Activated CD4-positive, alpha-beta T cell treated with anti-CD3 and anti-CD28 coated beads, Interleukin-2, amount 50 U/mL, for 4 hours (primary cell): ENCODE results near the gene GSG1L.

Source experiments
- DNase-seq, 2 experiments: peaks; one replicate each; pipeline ENCODE4 v3.0.0-alpha.2; 2020

The GSG1L gene

DNA sequence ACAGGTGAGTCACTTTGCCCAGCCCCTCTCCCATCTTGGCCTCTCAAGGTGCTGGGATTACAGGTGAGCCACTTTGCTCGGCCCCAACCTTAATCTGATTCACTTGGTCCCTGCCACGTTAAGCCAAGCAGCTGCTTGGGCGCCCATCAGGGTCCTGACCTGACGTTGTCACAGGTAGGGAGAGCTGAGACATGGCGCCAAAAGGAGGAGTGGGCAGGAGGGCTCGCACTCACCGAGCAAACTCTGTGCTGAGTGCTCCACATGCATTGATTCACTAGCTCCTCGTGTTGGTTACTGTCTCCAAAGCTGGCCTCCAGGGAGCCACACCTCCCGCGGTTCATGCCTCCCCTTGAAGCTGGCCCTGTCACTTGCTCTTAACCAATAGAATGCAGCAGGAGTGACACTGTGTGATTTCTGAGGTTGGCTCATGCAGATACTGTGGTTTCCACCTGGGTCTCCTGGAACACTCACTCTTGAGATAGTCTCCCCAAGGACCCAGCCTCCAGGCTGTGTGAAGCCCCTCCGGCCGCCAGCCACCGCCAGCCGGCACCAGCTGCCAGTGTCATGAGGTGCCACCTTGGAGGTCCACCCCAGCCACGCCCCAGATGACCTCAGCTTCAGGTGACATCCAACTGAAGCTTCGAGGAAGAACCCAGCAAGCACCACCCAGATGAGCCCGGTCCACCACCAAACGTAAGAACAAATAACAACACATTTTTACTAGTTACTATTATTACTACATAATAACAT, 223.0 kb downstream of the GSG1L start:
- DNase-seq = no peak

DNA sequence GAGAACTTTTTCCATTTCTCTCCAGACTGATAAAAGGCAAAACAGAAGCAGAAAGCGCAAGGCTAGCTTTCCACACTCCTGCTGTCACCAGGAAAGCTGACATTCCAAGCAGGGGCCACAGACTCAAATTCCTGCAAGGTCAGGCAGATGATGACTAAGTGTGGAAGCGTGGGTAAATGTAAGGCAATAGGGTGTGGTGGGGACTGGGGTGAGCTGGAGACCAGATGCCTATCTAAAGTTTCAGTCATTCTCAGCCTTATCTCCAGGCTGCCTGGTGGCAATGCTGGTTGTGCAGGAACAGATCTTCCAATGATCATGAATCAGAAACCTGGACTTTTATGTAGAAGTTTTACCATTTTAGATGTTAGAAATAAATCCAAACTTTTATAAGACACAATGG, 224.1 kb downstream of the GSG1L start:
- DNase-seq = no peak

DNA sequence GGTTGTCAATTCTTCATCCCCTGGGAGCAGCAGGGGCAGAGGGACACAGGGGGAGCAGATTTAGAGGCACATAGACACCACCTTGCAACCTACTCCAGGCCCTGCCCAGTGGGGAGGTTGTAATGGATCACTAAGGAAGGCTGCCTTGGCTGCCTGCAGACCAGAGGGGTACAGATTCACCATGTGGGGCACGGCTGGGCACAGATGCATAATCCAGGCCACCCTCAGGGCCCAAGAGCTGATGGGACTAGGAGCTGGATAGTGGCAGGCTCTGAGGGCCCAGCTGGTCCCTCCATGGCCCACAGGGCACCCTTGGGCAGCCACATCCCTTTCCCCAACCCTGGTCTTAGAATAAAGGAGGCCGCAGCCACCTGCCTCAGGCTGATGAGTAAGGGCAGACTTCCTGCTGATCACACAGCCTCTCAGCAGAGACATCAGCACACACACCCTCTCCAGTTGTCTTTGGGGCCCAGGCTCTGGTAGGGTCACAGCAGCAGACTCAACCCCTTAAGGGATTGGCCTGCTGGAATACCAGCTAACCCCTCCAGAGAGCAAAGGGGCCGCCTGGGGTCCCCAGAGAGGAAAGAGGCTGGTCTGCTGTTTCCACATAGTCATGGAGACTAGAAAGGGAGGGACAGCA, 224.9 kb downstream of the GSG1L start:
- no peak for DNase-seq

DNA sequence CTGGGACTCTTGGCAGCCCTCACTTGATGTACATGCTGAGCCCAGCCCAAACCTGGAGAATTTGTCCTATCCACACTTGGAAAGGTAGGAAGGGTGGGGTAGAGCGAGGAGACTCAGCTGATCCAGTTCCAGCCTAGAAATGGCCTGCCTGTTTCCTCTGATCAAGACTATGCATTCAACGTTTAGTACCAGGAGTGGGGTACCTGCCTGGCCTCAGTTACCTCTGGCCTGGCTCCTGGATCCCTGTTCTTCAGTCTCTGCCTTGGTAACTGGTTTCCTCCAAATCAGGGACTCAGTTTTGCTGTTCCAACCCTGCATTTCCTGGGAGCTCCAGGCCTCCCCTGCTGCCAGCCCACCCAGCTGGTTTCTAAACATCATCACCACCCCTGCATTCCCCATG, 233.5 kb downstream of the GSG1L start:
- DNase-seq = no peak

DNA sequence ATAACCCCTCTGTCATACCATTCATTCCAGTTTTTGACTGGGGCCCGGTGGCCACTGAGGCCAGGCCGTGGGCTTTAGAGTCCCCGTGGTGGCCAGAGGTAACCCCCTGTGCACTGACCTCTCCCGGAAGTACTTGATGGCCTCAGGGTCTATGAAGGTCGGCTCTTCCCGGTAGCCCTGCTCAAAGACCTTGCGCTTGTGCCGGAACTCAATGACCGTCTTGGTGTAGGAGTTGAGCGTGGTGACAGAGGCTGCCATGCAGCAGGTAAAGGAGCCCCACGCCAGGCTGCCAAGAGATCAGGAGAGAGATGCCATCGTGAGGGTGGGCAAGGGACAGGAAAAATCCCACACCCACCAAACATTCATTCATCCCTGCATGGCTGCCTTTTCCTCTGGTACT, 234.8 kb downstream of the GSG1L start:
- no peak for DNase-seq

DNA sequence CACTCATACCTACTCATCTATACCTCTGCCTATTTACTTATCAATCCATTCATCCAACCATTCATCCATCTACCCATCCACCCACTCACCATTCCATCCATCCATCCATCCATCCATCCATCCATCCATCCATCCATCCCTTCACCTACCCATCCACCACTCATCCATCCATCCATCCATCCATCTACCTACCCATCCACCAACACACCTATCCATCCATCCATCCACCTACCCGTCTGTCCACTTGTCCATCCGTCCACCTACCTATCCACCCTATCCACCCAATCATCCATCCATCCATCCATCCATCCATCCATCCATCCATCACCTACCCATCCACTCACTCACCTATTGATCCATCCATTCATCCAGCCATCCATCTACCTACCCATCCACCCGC, 235.7 kb downstream of the GSG1L start:
- DNase-seq = no peak

DNA sequence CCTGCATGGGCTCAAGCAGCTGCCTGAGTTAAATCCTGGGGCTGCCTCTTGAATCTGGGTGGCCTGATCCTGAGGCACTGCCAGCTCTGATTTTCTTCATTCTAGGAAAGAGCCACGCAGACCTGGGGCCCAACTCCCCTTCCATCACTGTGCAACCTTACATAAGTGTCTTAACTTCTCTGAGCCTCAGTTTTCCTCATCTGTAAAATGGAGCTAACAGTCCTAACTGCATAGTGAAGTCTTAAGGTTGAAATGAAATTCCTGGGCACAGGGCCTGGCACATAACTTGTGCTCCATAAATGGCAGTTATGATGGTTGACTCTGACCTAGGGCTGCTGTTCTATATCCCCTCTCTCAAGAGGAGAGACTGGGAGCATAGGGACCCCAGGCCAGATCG, 236.6 kb downstream of the GSG1L start:
- DNase-seq = no peak

DNA sequence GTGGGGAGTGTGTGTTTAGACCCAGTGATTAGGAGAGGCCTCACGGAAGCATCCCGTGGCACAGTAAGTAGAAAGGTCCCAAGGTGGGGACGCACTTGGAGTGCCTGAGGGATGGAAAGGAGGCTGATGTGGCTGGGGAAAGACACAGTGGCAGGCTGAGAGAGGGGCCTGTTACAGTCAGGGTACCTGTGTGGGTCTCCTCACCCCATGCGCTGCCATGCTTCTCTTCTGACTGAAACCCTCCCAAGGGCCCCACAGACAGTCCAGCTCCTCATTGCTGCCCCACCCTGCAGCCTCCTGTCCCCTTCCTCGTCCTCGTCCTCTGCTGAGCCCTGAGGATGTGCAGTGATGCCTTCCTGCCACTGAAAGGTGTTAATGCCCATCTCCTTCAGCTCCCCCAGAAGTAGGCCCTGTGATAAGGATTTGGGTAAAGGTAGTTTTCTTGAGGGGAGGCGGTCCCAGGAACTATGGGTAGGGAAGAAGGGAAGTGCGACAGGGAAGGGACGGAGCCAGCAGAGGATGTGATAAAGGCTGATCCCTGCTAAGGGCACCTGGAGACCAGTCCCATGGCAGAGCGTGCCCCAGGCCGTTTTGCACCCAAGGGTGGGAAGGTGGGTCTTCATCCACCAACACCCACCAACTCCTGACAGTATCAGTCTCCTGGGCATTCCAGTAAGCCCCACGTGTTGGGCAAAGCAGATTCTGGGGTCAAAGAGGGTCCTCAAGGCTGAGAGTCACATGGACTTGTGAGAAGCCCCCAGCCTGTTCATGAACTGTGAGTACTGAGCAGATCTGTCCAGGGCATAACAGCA, 237.2 kb downstream of the GSG1L start:
- no peak for DNase-seq

DNA sequence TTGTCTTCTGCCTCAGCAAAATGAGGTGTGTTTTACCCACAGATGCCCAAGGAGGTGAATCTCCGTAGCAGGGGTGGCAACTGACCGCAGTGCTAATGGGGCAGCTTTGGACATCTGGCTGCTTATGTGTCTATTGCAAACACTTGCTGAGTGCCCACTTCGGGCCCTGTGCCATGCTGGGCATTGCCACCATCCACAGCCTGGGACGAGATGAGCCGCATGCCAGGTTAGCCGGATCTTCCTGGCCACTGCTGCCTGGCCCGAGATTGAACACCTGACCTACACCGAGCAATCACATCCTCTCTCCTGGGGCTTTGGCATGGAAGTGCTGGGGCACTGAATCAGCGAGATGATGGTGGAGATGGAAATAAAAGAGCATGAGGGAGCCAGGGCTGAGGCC, 238.7 kb downstream of the GSG1L start:
- DNase-seq = no peak

DNA sequence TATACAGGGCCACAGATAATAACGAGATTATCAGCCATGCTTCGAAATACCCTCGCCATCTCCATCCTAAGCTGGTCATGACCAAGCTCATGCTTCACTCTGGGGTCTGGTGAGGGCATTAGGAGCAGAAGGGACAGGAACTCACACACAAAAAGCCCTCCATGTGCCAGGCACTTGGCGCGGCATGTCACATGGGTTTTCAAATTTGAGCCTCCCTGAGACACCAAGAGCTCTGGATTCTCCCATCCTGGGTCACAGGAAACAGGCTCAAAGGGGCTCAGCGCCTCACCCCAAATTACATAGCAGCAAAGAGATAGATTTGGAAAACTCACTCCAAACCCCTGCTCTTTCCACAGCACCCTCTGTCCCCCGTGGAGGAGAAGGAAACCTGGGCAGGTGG, 239.5 kb downstream of the GSG1L start:
- no peak for DNase-seq

DNA sequence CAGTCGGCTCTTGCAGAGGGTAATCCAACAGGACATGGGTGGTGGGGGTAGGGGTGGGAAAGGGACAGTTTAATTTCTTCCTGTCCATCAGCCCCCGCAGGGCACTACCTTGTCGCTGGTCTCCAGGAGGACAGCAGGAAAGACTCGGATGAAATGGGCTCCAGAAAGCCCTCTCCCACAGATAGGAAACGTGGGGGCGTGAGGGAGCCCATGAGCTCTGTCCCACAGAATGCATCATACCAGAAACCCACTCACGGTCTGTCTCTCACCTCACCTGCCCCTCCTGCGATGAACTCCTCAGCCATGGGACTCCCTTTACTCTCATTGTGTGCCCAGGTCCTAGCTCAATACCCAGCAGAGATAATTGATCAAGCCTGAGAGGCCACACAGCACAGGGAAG, 240.1 kb downstream of the GSG1L start:
- DNase-seq = no peak

DNA sequence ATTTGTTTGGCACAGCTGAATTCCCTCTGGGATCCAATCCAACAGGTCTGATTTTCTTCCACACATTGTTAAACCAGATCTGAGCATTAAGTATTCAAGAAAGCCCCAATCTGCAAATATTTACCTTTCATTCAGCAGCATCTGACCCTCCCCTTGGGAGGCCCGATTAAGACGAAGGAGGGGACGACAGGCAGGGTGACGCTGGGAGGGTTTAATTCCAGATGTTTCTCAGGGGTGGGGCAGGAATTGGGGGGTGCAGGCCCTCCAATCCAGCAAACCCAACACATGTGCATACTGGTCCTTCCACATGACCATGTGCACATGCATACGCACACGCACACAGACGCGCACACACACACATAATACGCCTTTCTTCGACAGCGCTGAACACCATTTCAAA, 240.5 kb downstream of the GSG1L start:
- DNase-seq = no peak

DNA sequence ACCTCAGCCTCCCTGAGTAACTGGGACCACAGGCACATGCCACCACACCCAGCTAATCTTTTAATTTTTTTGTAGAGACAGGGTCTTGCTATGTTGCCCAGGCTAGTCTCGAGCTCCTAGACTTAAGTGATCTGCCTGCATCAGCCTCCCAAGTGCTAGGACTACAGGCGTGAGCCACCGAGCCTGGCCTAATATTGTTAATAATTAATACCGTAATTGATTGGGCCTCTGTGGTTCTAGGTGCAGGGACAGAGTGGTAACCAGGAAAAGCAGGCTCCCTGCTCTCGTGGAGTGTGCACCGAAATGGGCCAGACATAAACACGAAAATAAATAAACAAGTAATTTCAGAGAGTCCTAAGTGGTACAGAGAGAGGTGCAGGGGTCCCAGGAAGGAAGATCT, 241.0 kb downstream of the GSG1L start:
- DNase-seq = no peak

DNA sequence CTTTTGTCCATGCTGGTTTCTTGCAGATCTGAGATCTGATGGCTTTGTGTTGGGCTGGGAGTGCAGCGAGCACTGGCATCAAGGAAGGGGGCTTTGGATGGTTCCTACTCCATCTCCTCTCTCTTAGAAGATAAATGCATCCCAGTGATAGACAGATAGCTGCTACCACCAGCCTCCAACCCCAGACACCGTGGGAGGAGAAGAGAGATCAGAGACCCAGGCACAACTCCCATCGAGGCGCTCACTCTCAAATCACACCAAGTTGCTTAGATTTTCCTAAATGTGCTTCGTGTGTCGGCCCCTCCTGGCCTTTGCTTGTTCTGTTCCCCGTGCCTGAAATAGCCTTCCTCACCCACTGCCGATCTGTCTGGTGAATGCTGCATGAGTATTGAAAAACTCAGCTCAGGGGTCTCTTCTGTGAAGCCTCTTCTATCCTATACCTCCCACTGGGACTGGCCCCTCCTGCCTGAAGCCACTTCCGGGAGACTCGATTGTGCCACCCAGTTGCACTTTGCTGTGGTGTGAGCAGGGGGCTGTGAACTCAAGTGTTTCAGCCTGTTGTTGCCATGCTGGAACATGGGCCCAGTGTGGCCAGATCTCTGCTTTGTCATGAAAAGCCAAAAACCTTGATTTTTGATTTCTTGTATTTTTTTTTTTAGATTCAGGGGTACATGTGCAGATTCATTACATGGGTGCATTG, 242.7 kb downstream of the GSG1L start:
- DNase-seq = no peak

DNA sequence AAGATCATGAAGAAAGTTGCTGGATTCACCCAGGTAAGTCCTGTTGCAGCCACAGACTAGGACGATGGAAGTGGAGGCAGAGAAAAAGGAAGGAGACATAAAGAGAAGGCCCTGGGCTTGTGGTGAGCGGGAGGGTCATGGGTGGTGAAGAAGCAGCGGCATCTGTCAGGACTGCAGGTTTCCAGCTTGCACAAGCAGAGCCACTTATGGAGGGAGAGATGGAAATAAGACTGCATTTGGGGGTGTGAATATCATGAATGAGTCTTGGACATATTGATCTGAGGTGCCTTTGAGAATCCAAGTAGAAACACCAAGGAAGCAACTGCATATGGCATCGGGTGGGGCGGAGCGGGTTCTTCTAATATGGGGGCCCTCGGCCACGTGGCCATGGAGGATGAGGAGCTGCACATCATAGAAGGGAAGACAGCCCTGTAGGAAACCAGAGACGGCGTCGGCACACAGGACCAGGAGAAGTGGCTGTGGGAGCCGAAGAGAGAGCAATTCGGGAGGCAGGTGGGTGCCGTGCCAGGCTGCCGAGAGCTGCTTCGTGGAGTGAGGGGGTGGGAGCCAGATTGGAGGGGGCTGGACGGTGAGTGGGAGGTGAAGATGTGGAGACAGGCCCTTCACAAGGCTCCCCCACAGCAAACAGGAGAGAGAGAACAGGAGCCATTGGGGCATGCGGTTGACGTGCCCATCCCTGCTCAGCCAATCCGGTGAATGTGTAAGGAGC, 243.5 kb downstream of the GSG1L start:
- no peak for DNase-seq

DNA sequence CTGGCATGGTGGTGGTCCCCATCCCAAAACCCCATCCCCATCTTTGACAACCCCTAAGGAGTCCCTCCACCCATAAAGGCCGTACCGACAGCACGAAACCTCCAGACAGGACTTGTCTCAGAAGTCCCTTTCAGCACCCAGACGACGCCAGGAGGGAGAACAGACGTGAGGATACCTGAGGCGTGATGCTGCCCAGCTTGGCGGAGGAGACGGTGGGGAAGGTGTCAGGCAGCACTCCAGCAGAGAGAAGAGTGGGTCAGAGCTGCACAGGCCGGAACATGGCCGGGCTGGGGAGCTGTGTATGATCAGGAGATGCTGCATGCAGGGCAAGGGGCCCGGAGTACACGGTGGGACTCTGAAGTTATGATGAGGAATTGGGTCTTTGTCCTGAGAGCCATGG, 244.2 kb downstream of the GSG1L start:
- no peak for DNase-seq

DNA sequence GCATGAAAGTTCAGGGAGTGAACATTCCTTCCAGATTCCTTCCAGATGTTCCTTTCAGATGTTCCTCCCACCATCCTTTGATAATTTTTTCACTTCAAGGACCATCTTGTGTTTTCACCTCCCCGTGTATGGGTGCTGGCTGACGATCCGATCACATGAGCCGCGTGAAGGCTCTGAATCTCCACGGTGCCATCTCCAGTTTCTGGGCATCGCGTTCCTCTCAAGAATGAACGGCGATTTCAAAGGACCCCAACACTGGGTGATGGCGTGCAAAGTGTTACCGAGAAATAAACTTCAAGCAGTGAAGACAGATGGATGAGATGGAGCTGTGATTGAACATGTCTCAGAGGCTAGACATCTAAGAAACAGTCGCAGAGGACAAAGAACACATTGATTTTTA, 245.3 kb downstream of the GSG1L start:
- DNase-seq = no peak

DNA sequence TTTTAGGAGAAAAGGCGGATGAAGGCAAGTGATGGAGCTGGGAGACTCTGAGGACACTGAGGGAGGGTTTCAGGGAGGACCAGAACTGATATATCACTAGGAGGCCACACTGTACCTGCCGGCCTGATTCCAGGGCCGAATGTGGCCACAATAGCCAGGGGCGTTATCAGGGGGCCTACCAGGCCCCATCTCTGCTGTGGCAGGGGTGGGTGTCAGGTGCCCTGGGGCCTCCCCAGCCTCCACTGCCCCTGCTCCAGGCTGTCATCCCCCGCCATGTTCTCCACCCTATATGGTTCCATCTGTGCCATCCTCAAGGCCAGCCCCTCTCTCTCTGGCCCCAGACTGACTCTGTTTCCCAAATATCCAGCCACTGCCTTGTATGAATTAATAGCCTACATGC, 246.5 kb downstream of the GSG1L start:
- no peak for DNase-seq

DNA sequence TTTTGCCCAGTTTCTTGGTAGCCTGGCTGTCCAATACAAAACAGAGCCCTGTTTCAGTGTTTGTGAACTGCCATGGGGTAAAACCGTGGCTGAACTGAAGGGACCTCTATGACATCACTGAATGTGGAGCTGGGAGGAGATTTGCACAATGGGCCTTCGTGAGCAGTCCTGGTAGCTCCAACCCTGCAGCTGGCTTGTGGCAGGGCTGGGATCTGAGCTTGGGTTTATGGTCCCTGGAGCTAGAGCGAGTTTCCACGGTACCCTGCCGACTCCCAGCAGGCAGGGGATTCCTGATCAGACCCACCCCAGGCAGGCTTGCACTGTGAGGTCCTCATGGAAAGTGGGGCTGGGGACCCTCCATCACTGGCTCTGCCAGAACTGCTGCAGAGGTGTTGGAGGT, 247.0 kb downstream of the GSG1L start:
- no peak for DNase-seq

DNA sequence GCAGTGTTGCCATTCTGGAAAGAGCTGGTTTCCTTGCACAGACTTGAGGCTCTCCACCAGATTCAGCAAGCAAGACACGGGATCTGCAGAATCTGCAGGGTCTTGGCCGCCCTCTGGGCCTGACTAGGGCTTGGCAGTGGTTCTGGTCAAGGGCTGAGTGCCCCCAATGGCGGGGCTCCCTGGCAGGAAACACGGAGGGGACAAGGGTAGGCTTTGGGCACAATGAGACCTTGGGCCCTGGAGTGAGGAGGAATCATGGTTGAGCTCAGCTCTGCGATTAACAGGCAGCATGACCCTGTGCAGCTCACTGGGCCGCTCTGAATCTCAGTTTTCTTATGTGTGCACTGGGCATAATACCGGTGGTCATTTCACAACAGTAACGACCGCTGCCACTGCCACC, 249.9 kb downstream of the GSG1L start:
- no peak for DNase-seq

DNA sequence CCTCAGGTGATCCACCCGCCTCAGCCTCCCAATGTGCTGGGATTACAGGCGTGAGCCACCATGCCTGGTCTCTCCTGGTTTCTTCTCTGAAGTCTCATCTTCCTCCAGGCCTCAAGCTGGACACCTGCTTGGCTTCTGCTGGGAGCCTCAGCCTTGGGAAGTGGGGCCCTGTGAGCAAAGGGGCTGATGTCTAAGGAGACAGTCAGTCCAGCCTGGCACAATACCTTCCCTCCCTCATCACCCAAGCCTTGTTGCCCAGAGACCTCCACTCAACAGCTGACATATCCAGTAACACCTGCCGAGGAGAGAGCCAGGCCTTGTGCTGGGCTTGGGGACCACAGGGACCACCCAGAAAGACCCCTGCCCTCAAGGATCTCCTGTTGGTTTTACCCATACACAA, 251.6 kb downstream of the GSG1L start:
- DNase-seq = no peak

DNA sequence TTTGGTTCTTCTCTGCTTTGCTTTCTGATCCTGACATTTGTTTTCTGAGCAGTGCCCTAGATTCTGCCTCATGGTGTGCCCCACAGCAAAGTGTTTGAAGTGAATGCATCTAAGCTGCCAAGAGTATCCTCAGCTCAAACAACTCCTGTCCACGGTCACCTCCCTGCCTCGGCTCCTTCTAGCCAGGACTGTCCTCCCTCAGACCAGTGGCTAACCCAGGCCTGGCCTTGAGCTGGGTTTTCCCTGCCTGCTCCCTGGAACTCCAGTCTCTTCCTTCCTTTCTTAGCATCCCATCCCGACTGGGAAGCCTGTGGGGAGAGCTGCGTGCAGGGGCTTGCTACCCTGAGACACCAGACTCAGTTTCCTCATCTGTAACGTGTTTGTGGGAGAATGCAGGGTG, 256.5 kb downstream of the GSG1L start:
- DNase-seq = no peak

DNA sequence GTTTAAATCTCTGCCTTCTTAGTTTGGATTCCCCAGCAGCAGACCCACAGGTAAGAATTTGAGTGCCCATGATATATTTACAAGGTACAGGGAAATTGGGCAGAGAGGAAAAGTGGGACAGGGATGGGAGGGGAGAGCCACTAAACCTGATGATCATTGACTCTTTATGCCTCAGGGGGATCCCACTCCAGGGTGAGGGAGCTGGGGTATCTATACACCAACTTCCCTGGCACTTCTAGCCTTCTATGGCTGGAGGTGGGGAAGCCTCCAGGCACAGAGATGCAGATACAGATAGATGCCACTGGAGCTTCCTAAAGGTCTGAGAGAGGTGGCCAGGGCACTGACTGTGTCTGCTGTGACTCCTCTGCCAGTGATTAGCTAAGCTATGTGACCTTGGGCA, 257.1 kb downstream of the GSG1L start:
- no peak for DNase-seq
